H1 (cell line): Measurements from ENCODE around the gene NAV2. TPM values are rescaled to one million over a fixed set of nuclear protein-coding genes. Genes with fewer than 3 reads are reported as not detected.
A peak's percentile ranks its signal among the peaks of the same experiment; 100 is the strongest.

ENCODE experiments used
- CTCF ChIA-PET: fragments of 300-600 bp; sonication (Branson Sonifier 250); formaldehyde crosslinking; loops from one replicate; lab custom pipeline; 2021; ENCODE audit not compliant: partially characterized antibody; lab: Charles Lee
- POLR2A ChIA-PET: fragments of 300-600 bp; sonication (Branson Sonifier 250); formaldehyde crosslinking; loops from one replicate; lab custom pipeline; 2021; ENCODE audit warnings: inconsistent platforms; ENCODE audit not compliant: partially characterized antibody; lab: Charles Lee
- DNase-seq, 2 experiments: peaks; one replicate each; pipeline versions ENCODE4 v3.0.0 to v3.0.0-alpha.2; 2010 to 2022; ENCODE audit warnings: low spot score in 2 of 2, low read depth in 1 of 2, mixed read lengths in 1 of 2
- FAIRE-seq: peaks from 2 replicates; lab custom pipeline; 2011; peaks lifted over from hg19 to GRCh38; lab: Jason Lieb, UNC
- H2AFZ ChIP-seq: 2 replicates; pipeline ENCODE4 v1.8.1; 2012; ENCODE audit warnings: low read length, inconsistent platforms
- H2AK5ac ChIP-seq: 2 replicates; pipeline ENCODE4 v1.6.1; 2013; ENCODE audit warnings: low read depth, low read length
- H2BK120ac ChIP-seq: replicated peaks from 2 replicates; pipeline ENCODE3; 2013; ENCODE audit warnings: low read depth, low read length, inconsistent platforms
- H2BK12ac ChIP-seq: 2 replicates; pipeline ENCODE4 v1.6.1; 2013; ENCODE audit warnings: low read depth, low read length
- H2BK15ac ChIP-seq: 2 replicates; pipeline ENCODE4 v1.6.1; 2013; ENCODE audit warnings: low read length
- H2BK20ac ChIP-seq: 2 replicates; pipeline ENCODE4 v1.6.1; 2013; ENCODE audit warnings: low read length
- H2BK5ac ChIP-seq: 2 replicates; pipeline ENCODE4 v1.6.1; 2013; ENCODE audit warnings: low read depth, low read length
- H3K14ac ChIP-seq: 2 replicates; pipeline ENCODE4 v1.6.1; 2013; ENCODE audit warnings: inconsistent platforms; ENCODE audit not compliant: insufficient read length
- H3K18ac ChIP-seq: 2 replicates; pipeline ENCODE4 v1.6.1; 2013; ENCODE audit warnings: low read length; ENCODE audit errors: extremely low read depth
- H3K23ac ChIP-seq: 2 replicates; pipeline ENCODE4 v1.6.1; 2013; ENCODE audit warnings: inconsistent platforms; ENCODE audit not compliant: insufficient read length
- H3K23me2 ChIP-seq: 2 replicates; pipeline ENCODE4 v1.6.1; 2013; ENCODE audit warnings: low read depth, low read length
- H3K27ac ChIP-seq: 2 replicates; pipeline ENCODE4 v1.6.1; 2011; ENCODE audit warnings: low read depth, low read length, inconsistent platforms
- H3K27me3 ChIP-seq, 4 experiments: replicated peaks in 1 of 4; 1 replicate in 1 of 4; 2 replicates in 3 of 4; pipeline versions ENCODE4 v1.6.1 to v1.8.1; 2011 to 2013; ENCODE audit warnings: low read length in 3 of 4, mild to moderate bottlenecking in 3 of 4, inconsistent platforms in 2 of 4, mixed read lengths in 2 of 4, moderate library complexity in 1 of 4; ENCODE audit not compliant: control insufficient read depth in 3 of 4, insufficient read depth in 3 of 4; ENCODE audit errors: extremely low read depth in 1 of 4
- H3K36me3 ChIP-seq, 4 experiments: 2 replicates each; pipeline versions ENCODE4 v1.6.1 to v1.8.1; 2011 to 2013; ENCODE audit warnings: mild to moderate bottlenecking in 4 of 4, low read length in 3 of 4, moderate library complexity in 2 of 4, control low read depth in 1 of 4, inconsistent platforms in 1 of 4; ENCODE audit not compliant: insufficient read depth in 4 of 4, control insufficient read depth in 2 of 4
- H3K4ac ChIP-seq: replicated peaks from 2 replicates; pipeline ENCODE3; 2013; ENCODE audit warnings: low read length, low read depth, mixed read lengths, inconsistent platforms; ENCODE audit not compliant: insufficient read length
- H3K4me1 ChIP-seq, 4 experiments: replicated peaks in 1 of 4; 1 replicate in 1 of 4; 2 replicates in 3 of 4; pipeline versions ENCODE4 v1.6.1 to v1.8.1; 2011 to 2013; ENCODE audit warnings: low read length in 3 of 4, inconsistent platforms in 2 of 4, mixed read lengths in 1 of 4; ENCODE audit not compliant: insufficient read depth in 4 of 4, control insufficient read depth in 3 of 4
- H3K4me2 ChIP-seq, 2 experiments: 2 replicates each; pipeline versions ENCODE4 v1.6.1 to v1.8.1; 2011 to 2013; ENCODE audit warnings: low read depth in 2 of 2, low read length in 2 of 2, control low read depth in 1 of 2, inconsistent platforms in 1 of 2, mild to moderate bottlenecking in 1 of 2; ENCODE audit not compliant: insufficient read depth in 1 of 2
- H3K4me3 ChIP-seq, 4 experiments: fragments of 200-600, 300-600 bp in 1 of 4; sonication (generic), shearing (Covaris generic), sonication (Bioruptor Twin) in 1 of 4; 2 replicates each; pipeline versions ENCODE4 v1.5.1 to v1.8.1; 2011 to 2016; ENCODE audit warnings: low read length in 4 of 4, low read depth in 3 of 4, control low read depth in 2 of 4, inconsistent platforms in 2 of 4, mild to moderate bottlenecking in 2 of 4, mixed read lengths in 1 of 4, moderate library complexity in 1 of 4; ENCODE audit not compliant: insufficient read depth in 2 of 4; ENCODE audit errors: extremely low read depth in 1 of 4
- H3K56ac ChIP-seq: replicated peaks from 2 replicates; pipeline ENCODE3; 2013; ENCODE audit warnings: low read depth, mild to moderate bottlenecking, mixed read lengths, low read length, inconsistent platforms; ENCODE audit not compliant: insufficient read length
- H3K79me1 ChIP-seq: 2 replicates; pipeline ENCODE4 v1.6.1; 2013; ENCODE audit warnings: low read depth, low read length, control low read depth
- H3K79me2 ChIP-seq, 2 experiments: 2 replicates each; pipeline versions ENCODE4 v1.6.1 to v1.8.1; 2012 to 2013; ENCODE audit warnings: low read length in 2 of 2, mild to moderate bottlenecking in 2 of 2, inconsistent platforms in 1 of 2; ENCODE audit not compliant: insufficient read depth in 2 of 2, control insufficient read depth in 1 of 2
- H3K9ac ChIP-seq, 4 experiments: replicated peaks in 1 of 4; 1 replicate in 1 of 4; 2 replicates in 3 of 4; pipeline versions ENCODE4 v1.6.1 to v1.8.1; 2011 to 2013; ENCODE audit warnings: low read depth in 3 of 4, low read length in 3 of 4, control low read depth in 2 of 4, mild to moderate bottlenecking in 2 of 4, moderate library complexity in 2 of 4, inconsistent platforms in 1 of 4; ENCODE audit errors: extremely low read depth in 1 of 4
- H3K9me3 ChIP-seq, 2 experiments: 2 replicates each; pipeline versions ENCODE4 v1.6.1 to v1.8.1; 2012 to 2013; ENCODE audit warnings: mild to moderate bottlenecking in 2 of 2, moderate library complexity in 2 of 2, control low read depth in 1 of 2, inconsistent platforms in 1 of 2, low read depth in 1 of 2, low read length in 1 of 2, mixed read lengths in 1 of 2; ENCODE audit not compliant: insufficient read depth in 2 of 2
- H4K20me1 ChIP-seq, 2 experiments: replicated peaks in 1 of 2; 2 replicates each; pipeline versions ENCODE3 to v1.8.1; 2011 to 2013; ENCODE audit warnings: inconsistent platforms in 2 of 2, low read length in 2 of 2, mild to moderate bottlenecking in 1 of 2; ENCODE audit not compliant: insufficient read depth in 2 of 2, control insufficient read depth in 1 of 2
- H4K5ac ChIP-seq: 2 replicates; pipeline ENCODE4 v1.6.1; 2013; ENCODE audit warnings: low read length, low read depth, mixed read lengths, inconsistent platforms; ENCODE audit not compliant: insufficient read length
- H4K8ac ChIP-seq: 2 replicates; pipeline ENCODE4 v1.8.0; 2013; ENCODE audit warnings: mild to moderate bottlenecking, moderate library complexity, low read length, inconsistent platforms; ENCODE audit not compliant: insufficient read depth; ENCODE audit errors: extremely low read depth
- H4K91ac ChIP-seq: replicated peaks from 2 replicates; pipeline ENCODE3; 2013; ENCODE audit warnings: low read length, mixed read lengths, inconsistent platforms; ENCODE audit not compliant: insufficient read length
- KDM4A ChIP-seq: IDR thresholded peaks from one replicate; pipeline ENCODE4 v1.7.1; 2012; ENCODE audit warnings: low read depth, mild to moderate bottlenecking, moderate library complexity, low read length, inconsistent platforms; ENCODE audit not compliant: severe bottlenecking
- RAD21 ChIP-seq, 2 experiments: IDR thresholded peaks in 1 of 2; conservative IDR thresholded peaks in 1 of 2; 2 replicates each; pipeline ENCODE4 v1.6.1; 2011; ENCODE audit warnings: low read depth in 2 of 2, low read length in 2 of 2, improper control_type of control experiment in 1 of 2, inconsistent platforms in 1 of 2, mild to moderate bottlenecking in 1 of 2, moderate library complexity in 1 of 2
- SRF ChIP-seq: IDR thresholded peaks from 2 replicates; pipeline ENCODE4 v1.6.1; 2011; ENCODE audit warnings: mild to moderate bottlenecking, low read depth, low read length, moderate library complexity
- WGBS, 2 experiments: shearing (Covaris generic) in 1 of 2; methylation state at CpG; one replicate each; pipeline versions ENCODE4 v1.1.6 to v1.1.7; 2013 to 2015; ENCODE audit warnings: low lambda C conversion rate in 2 of 2, mixed read lengths in 2 of 2, inconsistent platforms in 1 of 2, low coverage in 1 of 2, missing lambda C conversion rate in 1 of 2; ENCODE audit not compliant: insufficient replicate concordance in 2 of 2, insufficient coverage in 1 of 2, insufficient read length in 1 of 2; ENCODE audit errors: extremely low coverage in 1 of 2, missing lambda C conversion rate in 1 of 2; 5-methylcytosine and 5-hydroxymethylcytosine counted together
- polyA plus RNA-seq, 7 experiments: library from polyadenylated mRNA; depleted of rRNA in 3 of 7; stranded (reverse) in 5 of 7; unstranded in 2 of 7; fragments of >200 nt in 5 of 7; fragments of 200-250 nt in 2 of 7; gene quantifications; 1 replicate in 5 of 7; 2 replicates in 1 of 7; 4 replicates in 1 of 7; pipeline versions ENCODE4 v1.2.1 to v1.2.3, GENCODE V29; 2011 to 2013; ENCODE audit warnings: missing spikeins in 2 of 7, mixed read lengths in 2 of 7
- total RNA-seq: library from RNA; stranded (reverse); fragmentation: NEBNext Ultra II Directional; extraction: Animal tissue kit (Norgen Biotek cat#: 25700); gene quantifications from 2 replicates; pipeline ENCODE4 v1.2.1, GENCODE V29; 2021
- TF ChIP-seq, protein P1 (sequence below), 3 experiments: IDR thresholded peaks; 1 replicate in 2 of 3; 2 replicates in 1 of 3; pipeline versions ENCODE4 v1.5.1 to v1.6.1; 2011; ENCODE audit warnings: low read length in 3 of 3, mild to moderate bottlenecking in 3 of 3, inconsistent platforms in 2 of 3, low read depth in 1 of 3, moderate library complexity in 1 of 3; ENCODE audit not compliant: insufficient read depth in 1 of 3; ENCODE audit errors: control extremely low read depth in 1 of 3

Gene NAV2
- total and polyA plus RNA-seq, 2 of the 8 experiments (the other 6 are each of a cell fraction or from before 2014, with no cell fraction given), result 35.6 to 73.6 TPM

DNA sequence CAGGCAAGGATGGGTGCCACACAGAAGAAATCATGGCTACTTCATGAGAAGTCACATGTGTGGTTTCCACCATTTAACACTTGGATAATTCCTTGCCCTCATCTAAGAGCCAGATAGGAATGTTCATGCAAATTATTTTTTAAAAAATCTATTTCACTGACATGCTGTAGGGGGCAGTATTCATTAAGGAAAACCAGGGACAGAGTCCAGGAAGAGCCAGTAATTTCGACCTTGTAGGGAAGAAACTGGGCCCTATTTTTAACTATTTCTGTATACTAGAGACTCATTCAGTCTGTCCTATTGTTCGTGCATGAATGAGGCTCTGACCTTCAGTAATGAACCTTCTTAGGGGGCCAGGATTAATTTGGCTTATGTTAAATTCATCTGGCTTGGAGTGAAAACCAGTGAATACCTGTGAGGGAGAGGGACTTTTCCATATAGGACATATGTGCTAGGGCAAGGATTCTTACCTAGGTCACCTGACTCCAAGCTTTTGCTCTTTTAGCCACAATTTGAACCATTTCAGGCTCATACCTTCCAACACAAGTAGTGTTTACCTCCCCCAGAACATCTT lies 192.7 kb downstream of the NAV2 start:
- no peak for FAIRE-seq
- Histone ChIP-seq H3K79me2 (0 out of 4 replicates have a peak, but pooled peaks cover 0 to 3% of the 10 kb centered on the region in 2 experiments), H3K79me1 (no peaks in the 10 kb centered on the region; the same call in 1 of the 2 replicates)

More for the DNA sequence above, 192.7 kb downstream of the NAV2 start:
- H3K23ac ChIP-seq, result no peak overlapping the region
- H3K14ac ChIP-seq, result no peak overlapping the region
- no peak overlapping the region for H3K9ac ChIP-seq
- peaks cover 0 to 8% (median 4%) of the 10 kb centered on the region in 4 experiments; a peak in 4 of 7 replicates for H3K4me1 ChIP-seq
- H3K9me3 ChIP-seq, result no peaks in the 10 kb centered on the region
- TF ChIP-seq, protein P1, sequence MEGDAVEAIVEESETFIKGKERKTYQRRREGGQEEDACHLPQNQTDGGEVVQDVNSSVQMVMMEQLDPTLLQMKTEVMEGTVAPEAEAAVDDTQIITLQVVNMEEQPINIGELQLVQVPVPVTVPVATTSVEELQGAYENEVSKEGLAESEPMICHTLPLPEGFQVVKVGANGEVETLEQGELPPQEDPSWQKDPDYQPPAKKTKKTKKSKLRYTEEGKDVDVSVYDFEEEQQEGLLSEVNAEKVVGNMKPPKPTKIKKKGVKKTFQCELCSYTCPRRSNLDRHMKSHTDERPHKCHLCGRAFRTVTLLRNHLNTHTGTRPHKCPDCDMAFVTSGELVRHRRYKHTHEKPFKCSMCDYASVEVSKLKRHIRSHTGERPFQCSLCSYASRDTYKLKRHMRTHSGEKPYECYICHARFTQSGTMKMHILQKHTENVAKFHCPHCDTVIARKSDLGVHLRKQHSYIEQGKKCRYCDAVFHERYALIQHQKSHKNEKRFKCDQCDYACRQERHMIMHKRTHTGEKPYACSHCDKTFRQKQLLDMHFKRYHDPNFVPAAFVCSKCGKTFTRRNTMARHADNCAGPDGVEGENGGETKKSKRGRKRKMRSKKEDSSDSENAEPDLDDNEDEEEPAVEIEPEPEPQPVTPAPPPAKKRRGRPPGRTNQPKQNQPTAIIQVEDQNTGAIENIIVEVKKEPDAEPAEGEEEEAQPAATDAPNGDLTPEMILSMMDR (IDR thresholded peaks at IDR 0.05; ENCODE audit: control extremely low read depth in 1 of 3, insufficient read depth in 1 of 3, low read depth in 1 of 3, low read length in 3 of 3), result peak in 2 of 3 experiments; percentile 41 to 53; a peak in 2 of 4 replicates
- TF ChIP-seq KDM4A, result no peak
- peak; percentile 60 to 66 for TF ChIP-seq RAD21 (IDR thresholded peaks at IDR 0.05 in 1 of 2, conservative IDR thresholded peaks at IDR 0.05 in 1 of 2; ENCODE audit: low read depth in 2 of 2, low read length in 2 of 2)
- TF ChIP-seq SRF, result peak; percentile 40; the same call in 1 of the 2 replicates
- 0 out of 2 replicates have a peak overlapping the region, but pooled peaks have one; percentile 7 for H3K18ac ChIP-seq
- H3K4me3 ChIP-seq, result no peak overlapping the region
- no peak for DNase-seq
- H4K5ac ChIP-seq, result no peak overlapping the region
- no peaks in the 10 kb centered on the region for H3K23me2 ChIP-seq
- no peak overlapping the region for H3K27ac ChIP-seq
- no peak overlapping the region for H2BK5ac ChIP-seq
- 0 out of 2 replicates have a peak overlapping the region, but pooled peaks have one; percentile 30 for H2BK12ac ChIP-seq
- H4K91ac ChIP-seq, result no peak overlapping the region
- H2AK5ac ChIP-seq, result no peak overlapping the region
- H3K27me3 ChIP-seq, result no peaks in the 10 kb centered on the region
- no peak overlapping the region for H2BK120ac ChIP-seq
- 56% methylated on average over 2 of the region's 2 CpGs; no CpG with 5 or more reads in 1 of the 2 experiments for WGBS, 2 experiments
- H4K8ac ChIP-seq, result no peak overlapping the region
- no peak overlapping the region for H2BK20ac ChIP-seq
- H3K56ac ChIP-seq, result no peak overlapping the region
- ChIA-PET CTCF (interaction anchor here (0.6 to 7.0 kb wide), 38 partner anchors 7 to 346 kb away, joined by 3 to 88 read pairs (median 6); no protein-coding TSS in a partner anchor), POLR2A (no interaction called here)
- H2AFZ ChIP-seq, result no peak overlapping the region
- no peak overlapping the region for H3K4me2 ChIP-seq
- H3K36me3 ChIP-seq, result peaks cover 0 to 8% (median 0%) of the 10 kb centered on the region in 4 experiments; a peak in 4 of 8 replicates
- no peak overlapping the region; the same call in 1 of the 2 replicates for H2BK15ac ChIP-seq
- H4K20me1 ChIP-seq, result no peaks in the 10 kb centered on the region
- H3K4ac ChIP-seq, result no peak overlapping the region
